ENCODE measurements around the gene TNFAIP2. TPM values are rescaled to one million over a fixed set of nuclear protein-coding genes. Genes with fewer than 3 reads are reported as not detected.

TNFAIP2 gene
- total and polyA plus RNA-seq, 2 experiments from 2014 or later: 9.9 to 14.1 TPM

GRCh38 chr14:103165323-103165722, 42.1 kb downstream of the TNFAIP2 start:
- Histone ChIP-seq H3K9me2 (ENCODE audit: insufficient read depth) (no peaks in the 10 kb centered on the region), H4K20me1 (replicated peaks; ENCODE audit: insufficient read depth) (no peaks in the 10 kb centered on the region), H3K36me3 (ENCODE audit: insufficient read depth) (no peaks in the 10 kb centered on the region; the same call in 1 of the 2 replicates), H3K4me2 (no peak overlapping the region), H3K4me3 (no peak overlapping the region), H3K27ac (ENCODE audit: low read depth) (no peak overlapping the region), H3K27me3 (ENCODE audit: insufficient read depth) (no peaks in the 10 kb centered on the region), H2AFZ (no peak overlapping the region), H3K4me1 (ENCODE audit: insufficient read depth) (no peaks in the 10 kb centered on the region), H3F3A (replicated peaks; ENCODE audit: low read depth) (no peaks in the 10 kb centered on the region), H3K79me2 (replicated peaks; ENCODE audit: insufficient read depth) (no peaks in the 10 kb centered on the region)
- no peak for TF ChIP-seq ZNF114 (CRISPR knock-in tag; IDR thresholded peaks at IDR 0.05)
- TF ChIP-seq, protein P1, sequence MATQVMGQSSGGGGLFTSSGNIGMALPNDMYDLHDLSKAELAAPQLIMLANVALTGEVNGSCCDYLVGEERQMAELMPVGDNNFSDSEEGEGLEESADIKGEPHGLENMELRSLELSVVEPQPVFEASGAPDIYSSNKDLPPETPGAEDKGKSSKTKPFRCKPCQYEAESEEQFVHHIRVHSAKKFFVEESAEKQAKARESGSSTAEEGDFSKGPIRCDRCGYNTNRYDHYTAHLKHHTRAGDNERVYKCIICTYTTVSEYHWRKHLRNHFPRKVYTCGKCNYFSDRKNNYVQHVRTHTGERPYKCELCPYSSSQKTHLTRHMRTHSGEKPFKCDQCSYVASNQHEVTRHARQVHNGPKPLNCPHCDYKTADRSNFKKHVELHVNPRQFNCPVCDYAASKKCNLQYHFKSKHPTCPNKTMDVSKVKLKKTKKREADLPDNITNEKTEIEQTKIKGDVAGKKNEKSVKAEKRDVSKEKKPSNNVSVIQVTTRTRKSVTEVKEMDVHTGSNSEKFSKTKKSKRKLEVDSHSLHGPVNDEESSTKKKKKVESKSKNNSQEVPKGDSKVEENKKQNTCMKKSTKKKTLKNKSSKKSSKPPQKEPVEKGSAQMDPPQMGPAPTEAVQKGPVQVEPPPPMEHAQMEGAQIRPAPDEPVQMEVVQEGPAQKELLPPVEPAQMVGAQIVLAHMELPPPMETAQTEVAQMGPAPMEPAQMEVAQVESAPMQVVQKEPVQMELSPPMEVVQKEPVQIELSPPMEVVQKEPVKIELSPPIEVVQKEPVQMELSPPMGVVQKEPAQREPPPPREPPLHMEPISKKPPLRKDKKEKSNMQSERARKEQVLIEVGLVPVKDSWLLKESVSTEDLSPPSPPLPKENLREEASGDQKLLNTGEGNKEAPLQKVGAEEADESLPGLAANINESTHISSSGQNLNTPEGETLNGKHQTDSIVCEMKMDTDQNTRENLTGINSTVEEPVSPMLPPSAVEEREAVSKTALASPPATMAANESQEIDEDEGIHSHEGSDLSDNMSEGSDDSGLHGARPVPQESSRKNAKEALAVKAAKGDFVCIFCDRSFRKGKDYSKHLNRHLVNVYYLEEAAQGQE (IDR thresholded peaks at IDR 0.05; ENCODE audit: unreplicated experiment): no peak
- TF ChIP-seq, protein P2, sequence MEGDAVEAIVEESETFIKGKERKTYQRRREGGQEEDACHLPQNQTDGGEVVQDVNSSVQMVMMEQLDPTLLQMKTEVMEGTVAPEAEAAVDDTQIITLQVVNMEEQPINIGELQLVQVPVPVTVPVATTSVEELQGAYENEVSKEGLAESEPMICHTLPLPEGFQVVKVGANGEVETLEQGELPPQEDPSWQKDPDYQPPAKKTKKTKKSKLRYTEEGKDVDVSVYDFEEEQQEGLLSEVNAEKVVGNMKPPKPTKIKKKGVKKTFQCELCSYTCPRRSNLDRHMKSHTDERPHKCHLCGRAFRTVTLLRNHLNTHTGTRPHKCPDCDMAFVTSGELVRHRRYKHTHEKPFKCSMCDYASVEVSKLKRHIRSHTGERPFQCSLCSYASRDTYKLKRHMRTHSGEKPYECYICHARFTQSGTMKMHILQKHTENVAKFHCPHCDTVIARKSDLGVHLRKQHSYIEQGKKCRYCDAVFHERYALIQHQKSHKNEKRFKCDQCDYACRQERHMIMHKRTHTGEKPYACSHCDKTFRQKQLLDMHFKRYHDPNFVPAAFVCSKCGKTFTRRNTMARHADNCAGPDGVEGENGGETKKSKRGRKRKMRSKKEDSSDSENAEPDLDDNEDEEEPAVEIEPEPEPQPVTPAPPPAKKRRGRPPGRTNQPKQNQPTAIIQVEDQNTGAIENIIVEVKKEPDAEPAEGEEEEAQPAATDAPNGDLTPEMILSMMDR (conservative IDR thresholded peaks at IDR 0.05; ENCODE audit: low read depth in 2 of 2): no peak
- TF ChIP-seq ZNF331 (CRISPR knock-in tag; IDR thresholded peaks at IDR 0.05; ENCODE audit: low read depth): no peak
- no peak for TF ChIP-seq JUNB (IDR thresholded peaks at IDR 0.05; ENCODE audit: unreplicated experiment)
- TF ChIP-seq EZH2phosphoT487 (IDR thresholded peaks at IDR 0.05; ENCODE audit: unreplicated experiment): no peak
- TF ChIP-seq CREB1 (CRISPR knock-in tag; IDR thresholded peaks at IDR 0.05; ENCODE audit: low read depth): no peak
- TF ChIP-seq POLR2AphosphoS5 (IDR thresholded peaks at IDR 0.05; ENCODE audit: low read depth): no peak
- TF ChIP-seq, protein P3, sequence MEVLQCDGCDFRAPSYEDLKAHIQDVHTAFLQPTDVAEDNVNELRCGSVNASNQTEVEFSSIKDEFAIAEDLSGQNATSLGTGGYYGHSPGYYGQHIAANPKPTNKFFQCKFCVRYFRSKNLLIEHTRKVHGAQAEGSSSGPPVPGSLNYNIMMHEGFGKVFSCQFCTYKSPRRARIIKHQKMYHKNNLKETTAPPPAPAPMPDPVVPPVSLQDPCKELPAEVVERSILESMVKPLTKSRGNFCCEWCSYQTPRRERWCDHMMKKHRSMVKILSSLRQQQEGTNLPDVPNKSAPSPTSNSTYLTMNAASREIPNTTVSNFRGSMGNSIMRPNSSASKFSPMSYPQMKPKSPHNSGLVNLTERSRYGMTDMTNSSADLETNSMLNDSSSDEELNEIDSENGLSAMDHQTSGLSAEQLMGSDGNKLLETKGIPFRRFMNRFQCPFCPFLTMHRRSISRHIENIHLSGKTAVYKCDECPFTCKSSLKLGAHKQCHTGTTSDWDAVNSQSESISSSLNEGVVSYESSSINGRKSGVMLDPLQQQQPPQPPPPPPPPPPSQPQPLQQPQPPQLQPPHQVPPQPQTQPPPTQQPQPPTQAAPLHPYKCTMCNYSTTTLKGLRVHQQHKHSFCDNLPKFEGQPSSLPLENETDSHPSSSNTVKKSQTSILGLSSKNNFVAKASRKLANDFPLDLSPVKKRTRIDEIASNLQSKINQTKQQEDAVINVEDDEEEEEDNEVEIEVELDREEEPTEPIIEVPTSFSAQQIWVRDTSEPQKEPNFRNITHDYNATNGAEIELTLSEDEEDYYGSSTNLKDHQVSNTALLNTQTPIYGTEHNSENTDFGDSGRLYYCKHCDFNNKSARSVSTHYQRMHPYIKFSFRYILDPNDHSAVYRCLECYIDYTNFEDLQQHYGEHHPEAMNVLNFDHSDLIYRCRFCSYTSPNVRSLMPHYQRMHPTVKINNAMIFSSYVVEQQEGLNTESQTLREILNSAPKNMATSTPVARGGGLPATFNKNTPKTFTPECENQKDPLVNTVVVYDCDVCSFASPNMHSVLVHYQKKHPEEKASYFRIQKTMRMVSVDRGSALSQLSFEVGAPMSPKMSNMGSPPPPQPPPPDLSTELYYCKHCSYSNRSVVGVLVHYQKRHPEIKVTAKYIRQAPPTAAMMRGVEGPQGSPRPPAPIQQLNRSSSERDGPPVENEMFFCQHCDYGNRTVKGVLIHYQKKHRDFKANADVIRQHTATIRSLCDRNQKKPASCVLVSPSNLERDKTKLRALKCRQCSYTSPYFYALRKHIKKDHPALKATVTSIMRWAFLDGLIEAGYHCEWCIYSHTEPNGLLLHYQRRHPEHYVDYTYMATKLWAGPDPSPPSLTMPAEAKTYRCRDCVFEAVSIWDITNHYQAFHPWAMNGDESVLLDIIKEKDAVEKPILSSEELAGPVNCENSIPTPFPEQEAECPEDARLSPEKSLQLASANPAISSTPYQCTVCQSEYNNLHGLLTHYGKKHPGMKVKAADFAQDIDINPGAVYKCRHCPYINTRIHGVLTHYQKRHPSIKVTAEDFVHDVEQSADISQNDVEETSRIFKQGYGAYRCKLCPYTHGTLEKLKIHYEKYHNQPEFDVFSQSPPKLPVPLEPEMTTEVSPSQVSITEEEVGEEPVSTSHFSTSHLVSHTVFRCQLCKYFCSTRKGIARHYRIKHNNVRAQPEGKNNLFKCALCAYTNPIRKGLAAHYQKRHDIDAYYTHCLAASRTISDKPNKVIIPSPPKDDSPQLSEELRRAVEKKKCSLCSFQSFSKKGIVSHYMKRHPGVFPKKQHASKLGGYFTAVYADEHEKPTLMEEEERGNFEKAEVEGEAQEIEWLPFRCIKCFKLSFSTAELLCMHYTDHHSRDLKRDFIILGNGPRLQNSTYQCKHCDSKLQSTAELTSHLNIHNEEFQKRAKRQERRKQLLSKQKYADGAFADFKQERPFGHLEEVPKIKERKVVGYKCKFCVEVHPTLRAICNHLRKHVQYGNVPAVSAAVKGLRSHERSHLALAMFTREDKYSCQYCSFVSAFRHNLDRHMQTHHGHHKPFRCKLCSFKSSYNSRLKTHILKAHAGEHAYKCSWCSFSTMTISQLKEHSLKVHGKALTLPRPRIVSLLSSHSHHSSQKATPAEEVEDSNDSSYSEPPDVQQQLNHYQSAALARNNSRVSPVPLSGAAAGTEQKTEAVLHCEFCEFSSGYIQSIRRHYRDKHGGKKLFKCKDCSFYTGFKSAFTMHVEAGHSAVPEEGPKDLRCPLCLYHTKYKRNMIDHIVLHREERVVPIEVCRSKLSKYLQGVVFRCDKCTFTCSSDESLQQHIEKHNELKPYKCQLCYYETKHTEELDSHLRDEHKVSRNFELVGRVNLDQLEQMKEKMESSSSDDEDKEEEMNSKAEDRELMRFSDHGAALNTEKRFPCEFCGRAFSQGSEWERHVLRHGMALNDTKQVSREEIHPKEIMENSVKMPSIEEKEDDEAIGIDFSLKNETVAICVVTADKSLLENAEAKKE (CRISPR knock-in tag; IDR thresholded peaks at IDR 0.05): no peak
- TF ChIP-seq NANOG (IDR thresholded peaks at IDR 0.05; ENCODE audit: borderline replicate concordance): no peak
- TF ChIP-seq STAT1 (IDR thresholded peaks at IDR 0.05; ENCODE audit: unreplicated experiment): no peak
- TF ChIP-seq ETS1 (IDR thresholded peaks at IDR 0.05): no peak
- TF ChIP-seq EZH2 (IDR thresholded peaks at IDR 0.05; ENCODE audit: low read depth, unreplicated experiment): no peak
- Mint-ChIP-seq H3K9me3 (peaks cover 80% of the 10 kb centered on the region), H3K4me3 (no peak overlapping the region), H3K27me3 (ENCODE audit: insufficient read depth, low read depth, poor library complexity) (peaks cover 8% of the 10 kb centered on the region), H3K27ac (no peak overlapping the region), H3K36me3 (ENCODE audit: low read depth) (peaks cover 31% of the 10 kb centered on the region), H3K4me1 (no peaks in the 10 kb centered on the region; the same call in 2 of the 3 replicates)
- DNase-seq (ENCODE audit: low spot score) (no peak), ATAC-seq (no peak)

Measured in GM23338 (cell line).